ENCODE measurements around the gene SIKE1.

SIKE1 gene

DNA sequence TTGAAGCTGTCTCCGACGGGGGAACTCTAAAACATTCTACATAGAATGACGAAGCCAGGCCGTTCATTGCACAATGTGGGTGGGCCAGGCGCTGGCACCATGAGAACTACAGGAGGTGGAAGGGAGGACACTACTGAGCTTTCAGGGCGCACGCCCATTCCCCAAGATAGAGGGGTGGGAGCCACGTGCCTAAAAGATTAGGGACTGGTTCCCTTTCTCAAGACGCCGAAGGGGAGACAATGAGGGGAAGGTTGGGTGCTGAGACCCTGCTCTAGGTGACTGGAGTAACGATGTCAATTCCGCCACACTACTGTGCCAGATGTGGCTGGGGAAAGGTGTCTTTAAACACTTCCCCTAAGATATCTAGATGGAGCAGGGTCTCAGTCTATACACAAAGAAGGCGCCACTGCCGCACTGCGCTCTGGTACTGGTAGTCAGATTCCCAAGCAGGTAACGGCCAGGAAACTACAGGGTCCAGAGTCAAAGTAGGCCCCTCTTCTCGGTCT lies 23.5 kb downstream of the SIKE1 start:
- TF ChIP-seq GATA2 (IDR thresholded peaks at IDR 0.05; ENCODE audit: low read depth, low read length) (no peak), GATA3 (IDR thresholded peaks at IDR 0.05; ENCODE audit: low read depth, low read length) (no peak)

DNA sequence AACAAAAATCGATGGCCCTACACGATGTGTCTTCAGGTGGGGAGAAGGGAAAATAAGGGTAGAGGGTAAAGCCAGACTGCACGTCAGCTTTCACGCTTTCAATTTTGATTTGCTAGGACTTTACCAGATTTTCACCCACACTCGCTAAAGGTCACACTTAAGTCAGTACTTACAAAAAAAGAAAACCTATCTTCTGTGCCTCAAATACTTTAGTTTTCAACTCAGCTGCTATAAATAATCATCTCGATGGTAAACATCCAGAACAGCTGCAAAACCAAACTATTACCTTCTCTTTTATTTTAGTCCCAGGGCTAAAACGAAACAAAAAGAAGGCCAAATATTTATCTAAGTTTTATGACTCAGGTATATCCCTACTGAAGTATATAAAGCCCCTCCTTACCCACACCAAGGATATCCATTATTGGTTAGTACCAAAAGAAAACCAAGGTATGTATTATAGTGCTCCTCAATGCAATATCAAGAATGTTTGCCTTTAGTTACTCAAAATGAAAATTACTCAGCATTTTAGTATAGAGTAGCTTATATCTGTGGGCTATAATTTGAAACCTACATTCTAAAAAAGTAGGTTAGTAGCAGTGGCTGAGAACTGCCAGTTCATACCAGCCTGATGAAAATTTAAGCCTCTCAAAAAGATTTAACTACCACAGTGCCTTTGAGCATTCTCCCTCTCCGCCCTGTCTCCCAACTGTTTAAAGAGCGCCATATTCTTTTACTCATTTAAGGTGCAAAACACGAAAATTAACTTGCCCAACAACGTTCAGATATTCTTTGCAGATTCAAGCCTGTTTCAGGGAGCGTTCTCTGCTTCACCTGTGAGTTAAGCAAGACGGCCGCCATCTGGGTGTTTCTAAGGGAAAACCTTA lies 24.2 kb downstream of the SIKE1 start:
- TF ChIP-seq GATA2 (IDR thresholded peaks at IDR 0.05; ENCODE audit: low read depth, low read length) (no peak), GATA3 (IDR thresholded peaks at IDR 0.05; ENCODE audit: low read depth, low read length) (no peak)

DNA sequence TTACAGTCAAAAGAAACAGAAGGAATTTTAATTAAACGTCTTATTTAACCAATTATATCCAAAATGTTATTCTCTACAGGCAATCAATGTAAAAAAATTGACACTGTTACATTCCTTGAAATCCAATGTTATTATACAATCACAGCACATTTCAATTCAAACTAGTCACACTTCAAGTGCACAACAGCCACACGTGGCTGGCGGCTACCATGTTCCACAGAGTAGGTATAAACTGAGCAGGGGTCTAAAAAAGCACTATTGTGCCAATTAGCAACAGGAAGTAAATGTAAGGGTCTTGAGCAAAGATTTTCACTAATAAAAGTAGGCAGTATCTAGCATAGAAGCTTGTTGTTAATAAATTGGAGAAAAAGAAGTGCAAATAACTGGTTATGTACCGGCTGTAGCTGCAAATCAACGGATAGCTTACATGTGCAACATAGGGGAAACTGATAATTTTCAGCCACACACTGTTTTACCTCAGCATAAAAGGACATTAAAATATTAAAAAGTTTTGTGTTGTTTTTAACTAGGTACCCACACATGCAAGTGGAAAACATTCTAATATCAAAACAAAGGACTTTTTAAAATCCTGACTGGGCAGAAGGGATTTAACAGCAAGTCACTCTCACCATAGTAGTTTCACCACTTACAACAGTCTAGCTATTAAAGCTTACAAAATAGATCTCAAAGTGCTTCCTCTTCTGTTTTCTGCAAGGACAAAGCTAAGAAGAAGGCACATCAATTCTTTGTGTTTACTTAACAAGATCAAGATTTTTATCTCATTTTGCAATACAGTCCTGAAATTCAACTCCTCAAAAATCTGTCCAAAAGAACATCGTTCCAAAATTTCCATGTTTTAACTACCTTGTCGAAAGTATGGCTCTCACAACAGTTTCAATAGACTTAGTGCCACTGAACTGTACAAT lies 25.2 kb downstream of the SIKE1 start:
- no peak for TF ChIP-seq GATA2 (IDR thresholded peaks at IDR 0.05; ENCODE audit: low read depth, low read length)
- TF ChIP-seq GATA3 (IDR thresholded peaks at IDR 0.05; ENCODE audit: low read depth, low read length) = no peak

DNA sequence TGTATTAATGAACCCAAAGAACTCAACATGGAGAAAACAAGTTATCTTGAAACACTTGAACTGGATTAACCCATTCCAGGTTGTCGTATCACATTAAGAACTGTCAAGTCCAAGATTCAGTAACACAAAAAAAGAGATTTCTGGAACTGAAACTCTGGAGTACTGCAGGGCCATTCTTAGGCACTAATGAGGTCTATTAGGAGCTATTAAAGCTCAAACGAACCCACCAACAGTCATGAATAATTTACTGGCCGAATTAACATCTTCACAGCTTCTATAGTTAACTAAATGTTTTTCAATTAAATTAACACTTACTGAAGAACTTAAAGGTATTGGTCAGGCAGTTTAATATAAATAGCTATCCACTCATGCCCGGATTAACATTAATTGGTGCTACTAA lies 27.3 kb downstream of the SIKE1 start:
- no peak for TF ChIP-seq GATA2 (IDR thresholded peaks at IDR 0.05; ENCODE audit: low read depth, low read length)
- no peak for TF ChIP-seq GATA3 (IDR thresholded peaks at IDR 0.05; ENCODE audit: low read depth, low read length)

DNA sequence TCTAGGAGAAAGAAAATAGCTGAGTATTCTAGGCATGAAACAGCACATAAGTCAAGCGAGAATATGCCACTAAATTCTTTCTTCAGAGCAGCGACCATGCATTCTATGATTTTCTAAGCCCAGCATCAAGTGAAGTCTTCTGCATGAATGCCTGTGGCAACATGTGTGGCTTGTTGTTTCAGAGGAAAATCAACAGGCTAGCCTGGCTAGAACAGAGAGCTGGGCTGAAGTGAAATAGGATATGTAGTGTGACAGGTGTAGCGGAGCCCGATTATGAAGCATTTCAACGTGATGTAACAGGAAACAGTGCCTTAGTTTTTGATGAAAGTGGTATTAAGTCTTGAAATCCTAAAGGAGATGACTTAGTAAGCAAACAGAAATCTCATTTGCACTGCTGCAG lies 29.7 kb downstream of the SIKE1 start:
- no peak for TF ChIP-seq GATA2 (IDR thresholded peaks at IDR 0.05; ENCODE audit: low read depth, low read length)
- TF ChIP-seq GATA3 (IDR thresholded peaks at IDR 0.05; ENCODE audit: low read depth, low read length) = no peak

DNA sequence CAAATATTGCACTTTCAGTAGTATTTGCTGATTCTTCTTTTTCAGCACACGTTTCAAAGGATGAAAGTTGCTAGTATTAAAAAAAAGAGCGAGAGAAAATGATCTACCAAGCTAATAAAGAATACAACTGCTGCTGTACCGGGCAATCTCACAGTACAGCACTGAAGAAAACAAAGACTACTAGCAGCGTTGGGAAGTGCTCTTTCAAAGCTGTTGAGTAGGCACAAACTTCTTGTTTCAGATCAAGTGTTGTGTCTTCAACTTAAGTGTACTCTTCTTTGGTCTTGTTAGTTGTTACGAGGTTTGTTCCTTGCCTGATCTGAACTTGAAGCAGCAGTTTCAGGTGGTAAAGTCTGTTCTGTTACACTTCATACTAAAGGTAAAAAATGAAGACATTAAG lies 30.6 kb downstream of the SIKE1 start:
- TF ChIP-seq GATA3 (IDR thresholded peaks at IDR 0.05; ENCODE audit: low read depth, low read length) (no peak), GATA2 (IDR thresholded peaks at IDR 0.05; ENCODE audit: low read depth, low read length) (no peak)

DNA sequence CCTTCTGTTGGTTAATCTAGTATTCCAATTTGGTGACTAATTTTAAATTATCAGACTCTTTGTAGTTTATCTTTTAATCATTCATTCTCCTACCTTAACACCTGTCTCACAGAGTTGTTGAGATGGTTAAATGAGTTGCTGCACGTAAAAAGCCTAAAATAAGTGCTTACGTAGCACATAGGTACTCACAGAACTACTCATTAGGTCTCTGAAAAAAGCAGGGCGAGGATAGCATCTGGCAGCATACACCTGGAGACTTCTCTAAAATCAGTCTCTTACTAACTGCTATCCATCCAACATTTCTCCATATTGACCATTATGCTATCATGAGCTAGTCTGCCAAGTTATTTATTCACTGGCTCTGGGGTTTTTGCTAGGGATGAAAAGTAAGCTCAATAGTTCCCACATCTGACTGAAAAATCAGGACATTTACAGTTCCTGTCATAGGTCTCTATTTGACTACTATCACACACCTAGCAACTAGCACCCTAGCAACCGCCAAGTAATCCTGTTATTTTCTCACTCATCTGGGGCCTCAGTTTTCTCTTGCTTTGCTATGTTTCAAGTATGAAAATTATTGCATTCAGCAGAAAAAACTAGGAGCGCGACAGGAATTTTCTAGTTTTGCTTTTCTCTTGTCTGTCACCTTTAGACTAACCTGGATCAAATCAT lies 33.9 kb downstream of the SIKE1 start:
- no peak for TF ChIP-seq GATA3 (IDR thresholded peaks at IDR 0.05; ENCODE audit: low read depth, low read length)
- TF ChIP-seq GATA2 (IDR thresholded peaks at IDR 0.05; ENCODE audit: low read depth, low read length) = no peak

DNA sequence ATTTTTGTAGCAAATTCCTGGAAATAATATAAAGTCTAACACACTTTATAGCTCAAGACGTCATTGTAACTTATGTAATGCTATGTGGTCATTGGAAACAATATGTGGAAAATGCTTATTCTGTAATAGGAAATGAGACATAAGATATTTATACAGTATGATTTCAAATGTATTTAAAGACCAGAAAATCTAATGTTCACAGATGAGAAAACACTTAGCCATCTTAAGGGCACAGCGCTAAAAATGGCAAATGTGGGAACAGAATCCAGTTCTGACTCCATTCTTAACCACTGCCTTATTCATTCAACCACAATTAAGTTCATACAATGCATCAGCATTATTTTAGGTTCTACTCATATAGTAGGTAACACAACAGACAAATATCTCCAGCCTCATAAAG lies 35.2 kb downstream of the SIKE1 start:
- TF ChIP-seq GATA3 (IDR thresholded peaks at IDR 0.05; ENCODE audit: low read depth, low read length) (no peak), GATA2 (IDR thresholded peaks at IDR 0.05; ENCODE audit: low read depth, low read length) (no peak)

DNA sequence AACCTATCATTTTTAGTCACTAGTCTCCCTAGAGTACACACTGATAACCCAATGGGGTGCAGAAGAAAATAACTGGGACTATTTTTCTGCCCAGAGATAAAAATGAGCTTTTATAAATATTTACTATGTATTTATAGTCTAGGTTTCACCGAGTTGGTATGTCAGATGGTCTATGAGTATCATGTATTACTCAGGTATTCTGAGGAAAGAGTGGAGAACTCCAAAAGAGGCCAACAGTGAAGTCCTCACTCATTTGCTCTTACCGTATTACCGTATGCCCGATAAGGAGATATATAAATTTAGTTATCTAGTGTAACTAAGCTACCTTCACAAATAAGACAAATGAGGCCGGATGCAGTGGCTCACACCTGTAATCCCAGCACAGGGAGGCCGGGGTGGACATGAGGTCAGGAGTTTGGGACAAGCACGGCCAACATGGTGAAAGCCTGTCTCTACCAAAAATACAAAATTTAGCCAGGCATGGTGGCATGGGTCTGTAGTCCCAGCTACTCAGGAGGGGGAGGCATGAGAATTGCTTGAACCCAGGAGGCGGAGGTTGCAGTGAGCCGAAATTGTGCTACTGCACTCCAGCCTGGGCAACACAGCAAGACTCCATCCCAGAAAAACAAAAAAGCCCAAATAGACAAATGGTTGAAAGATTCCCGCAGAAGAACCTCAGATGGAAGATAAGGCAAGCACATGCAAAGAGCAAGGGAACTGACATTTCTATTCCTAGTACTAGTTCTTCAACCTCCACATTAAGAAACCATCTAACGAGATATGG lies 38.3 kb downstream of the SIKE1 start:
- TF ChIP-seq GATA3 (IDR thresholded peaks at IDR 0.05; ENCODE audit: low read depth, low read length) (no peak), GATA2 (IDR thresholded peaks at IDR 0.05; ENCODE audit: low read depth, low read length) (no peak)

DNA sequence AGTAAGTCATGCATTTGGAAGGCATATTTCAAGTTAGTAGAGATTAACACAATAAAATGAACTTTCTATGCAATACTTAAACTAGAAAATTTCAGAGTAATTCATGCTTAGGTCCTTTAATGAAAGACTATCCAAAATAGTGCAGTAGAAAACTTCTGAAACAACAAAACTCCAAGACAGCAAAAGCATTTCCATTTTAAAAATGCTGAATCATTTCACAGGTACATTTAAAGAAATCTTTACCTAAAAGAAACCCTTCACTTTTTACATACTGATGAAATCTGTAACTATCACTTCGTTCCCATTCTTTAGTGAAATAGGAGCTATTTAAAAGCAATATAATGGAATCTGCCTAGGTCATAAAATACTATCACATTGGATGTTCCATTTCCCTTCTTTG lies 40.2 kb downstream of the SIKE1 start:
- TF ChIP-seq GATA3 (IDR thresholded peaks at IDR 0.05; ENCODE audit: low read depth, low read length) (no peak), GATA2 (IDR thresholded peaks at IDR 0.05; ENCODE audit: low read depth, low read length) (no peak)

DNA sequence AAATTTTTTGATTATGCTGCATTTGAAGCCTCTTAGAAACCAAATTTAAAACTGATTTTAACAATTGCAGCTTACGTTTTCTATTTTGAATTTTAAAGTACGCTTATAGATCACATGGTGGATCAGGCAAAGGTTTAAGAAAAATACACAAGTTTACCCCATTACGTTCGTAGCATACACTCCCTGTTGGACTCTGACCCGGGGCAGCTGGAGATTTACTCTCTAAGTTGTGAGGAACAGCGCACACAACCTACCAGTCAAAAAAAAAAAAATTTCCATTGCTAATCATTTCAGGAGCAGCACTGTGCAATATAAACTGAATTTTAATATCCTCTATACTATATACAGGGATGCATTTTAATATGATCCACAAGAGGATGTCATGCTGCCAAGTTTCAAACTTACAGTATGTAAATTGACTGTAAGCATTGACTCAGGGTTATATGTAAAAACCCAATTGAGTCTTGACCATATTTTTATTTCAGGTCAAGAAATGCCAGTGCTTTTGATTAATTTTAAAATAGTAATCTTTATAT lies 43.1 kb downstream of the SIKE1 start:
- TF ChIP-seq GATA3 (IDR thresholded peaks at IDR 0.05; ENCODE audit: low read depth, low read length) = no peak
- TF ChIP-seq GATA2 (IDR thresholded peaks at IDR 0.05; ENCODE audit: low read depth, low read length) = no peak

DNA sequence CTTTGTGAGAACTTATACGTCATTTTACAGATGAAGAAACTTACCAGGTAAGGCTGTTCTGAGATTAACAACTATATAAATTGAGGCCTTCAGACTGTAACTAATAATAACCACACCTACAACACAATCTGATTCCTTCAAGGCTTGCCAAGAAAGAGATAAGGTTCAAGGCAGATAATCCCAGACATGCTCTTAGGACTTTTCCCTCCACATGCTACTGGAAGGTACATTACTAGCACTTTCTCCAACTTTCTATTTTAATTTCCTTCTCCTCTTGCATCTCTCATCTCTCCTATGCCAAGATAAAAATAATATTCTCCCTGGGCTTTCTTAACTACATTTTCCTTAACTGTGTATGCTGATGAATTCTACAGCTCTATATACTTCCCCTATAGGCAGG lies 45.0 kb downstream of the SIKE1 start:
- TF ChIP-seq GATA2 (IDR thresholded peaks at IDR 0.05; ENCODE audit: low read depth, low read length) (no peak), GATA3 (IDR thresholded peaks at IDR 0.05; ENCODE audit: low read depth, low read length) (no peak)

DNA sequence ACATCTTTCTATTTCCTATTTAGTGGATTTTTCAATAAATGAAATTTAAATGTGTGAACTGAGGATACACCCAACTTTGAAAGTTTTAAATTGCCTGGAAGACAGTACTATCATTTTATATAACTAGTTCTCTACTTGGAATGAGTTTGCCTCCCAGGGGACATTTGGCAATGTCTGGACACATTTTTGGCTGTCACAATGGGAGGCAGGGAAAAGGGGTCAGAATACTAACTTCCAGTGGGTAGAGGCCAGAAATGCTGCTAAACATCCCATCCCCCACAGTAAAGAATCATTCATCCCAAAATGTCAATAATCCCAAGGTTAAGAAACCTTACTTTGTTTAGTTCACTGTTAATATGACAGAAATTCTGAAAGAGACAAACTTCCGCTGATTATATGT lies 50.7 kb downstream of the SIKE1 start:
- TF ChIP-seq GATA2 (IDR thresholded peaks at IDR 0.05; ENCODE audit: low read depth, low read length) = no peak
- no peak for TF ChIP-seq GATA3 (IDR thresholded peaks at IDR 0.05; ENCODE audit: low read depth, low read length)
